Immature natural killer cell (primary cell): ENCODE data around the gene SVEP1. TPM values are rescaled to one million over a fixed set of nuclear protein-coding genes. Genes with fewer than 3 reads are reported as not detected.
"Not testable (repeated sequence)": the region's sequence is repeated elsewhere in the genome, so short reads cannot be mapped to it uniquely, and the experiment has no call there.

Experiments used
- DNase-seq, 3 donors: peaks; one replicate each; pipeline ENCODE4 v3.0.0; 2022; ENCODE audit warnings: mixed read lengths in 1 of 3
- H3K27ac Mint-ChIP-seq, 6 donors: one replicate each; pipeline ENCODE4 v1.8.0; 2020; ENCODE audit warnings: mixed read lengths in 6 of 6, mild to moderate bottlenecking in 5 of 6, inconsistent platforms in 4 of 6, moderate library complexity in 3 of 6
- H3K27me3 Mint-ChIP-seq, 3 donors: one replicate each; pipeline ENCODE4 v1.8.0; 2020 to 2021; ENCODE audit warnings: low read depth in 3 of 3, mild to moderate bottlenecking in 3 of 3, mixed read lengths in 3 of 3, moderate library complexity in 3 of 3, inconsistent platforms in 1 of 3
- H3K36me3 Mint-ChIP-seq, 3 donors: one replicate each; pipeline ENCODE4 v1.8.0; 2020; ENCODE audit warnings: mixed read lengths in 3 of 3, inconsistent platforms in 2 of 3, mild to moderate bottlenecking in 2 of 3
- H3K4me1 Mint-ChIP-seq, 2 donors: one replicate each; pipeline ENCODE4 v1.8.0; 2020; ENCODE audit warnings: inconsistent platforms in 2 of 2, mild to moderate bottlenecking in 2 of 2, mixed read lengths in 2 of 2, moderate library complexity in 1 of 2
- H3K4me3 Mint-ChIP-seq, 5 donors: one replicate each; pipeline ENCODE4 v1.8.0; 2020; ENCODE audit warnings: mild to moderate bottlenecking in 5 of 5, mixed read lengths in 5 of 5, inconsistent platforms in 3 of 5, moderate library complexity in 3 of 5
- H3K9me3 Mint-ChIP-seq, 6 donors: one replicate each; pipeline ENCODE4 v1.8.0; 2020; ENCODE audit warnings: mild to moderate bottlenecking in 6 of 6, mixed read lengths in 6 of 6, inconsistent platforms in 4 of 6, moderate library complexity in 3 of 6
- polyA plus RNA-seq, 3 donors: library from polyadenylated mRNA; unstranded; fragments of 300-500 nt; fragmentation: Illumina TruSeq; gene quantifications; one replicate each; pipeline ENCODE4 v1.2.3, GENCODE V29; 2021

Gene SVEP1
- polyA plus RNA-seq, 3 donors from 2014 or later, result 0.03 TPM; not detected in 2

DNA sequence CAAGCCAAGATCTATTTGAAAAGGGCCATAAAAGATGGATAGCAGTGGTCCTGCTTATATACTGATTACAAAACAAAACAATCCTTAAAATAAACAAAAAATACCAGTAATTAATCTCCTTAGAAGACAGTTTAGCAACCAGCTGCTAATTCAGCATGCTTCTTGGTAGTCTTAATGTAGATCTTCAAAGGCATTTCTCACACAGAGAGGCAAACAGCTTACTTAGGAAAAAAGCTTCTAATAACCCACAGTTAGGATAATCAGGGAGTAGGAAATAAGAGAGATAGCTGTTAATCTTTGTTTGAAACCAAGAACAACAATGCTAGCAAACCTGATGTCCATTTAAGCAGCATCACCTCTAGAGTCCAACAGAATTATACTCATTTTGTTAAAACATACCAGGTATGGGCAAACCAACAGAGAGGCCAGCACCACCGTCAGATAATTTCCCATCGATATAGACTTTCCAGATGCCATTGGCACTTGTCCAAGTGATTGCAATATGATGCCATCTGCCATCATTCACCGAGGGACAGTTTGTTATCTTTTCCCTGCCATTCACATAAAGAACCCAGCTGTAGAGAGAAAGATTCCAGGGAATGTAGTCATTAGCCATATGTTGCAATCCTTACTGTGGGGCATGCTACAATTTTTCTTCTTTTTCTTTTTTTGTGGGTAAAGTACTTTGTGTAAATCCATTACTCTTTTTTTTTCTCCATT is 136.2 kb downstream of the SVEP1 start:
- Mint-ChIP-seq H3K4me1 (no peaks in the 10 kb centered on the region), H3K27me3 (peaks cover 0 to 1% (median 0%) of the 10 kb centered on the region in 3 donors), H3K36me3 (no peaks in the 10 kb centered on the region), H3K4me3 (no peak overlapping the region), H3K27ac (no peak overlapping the region), H3K9me3 (peaks cover 0 to 26% (median 1%) of the 10 kb centered on the region in 6 donors)
- no peak for DNase-seq

DNA sequence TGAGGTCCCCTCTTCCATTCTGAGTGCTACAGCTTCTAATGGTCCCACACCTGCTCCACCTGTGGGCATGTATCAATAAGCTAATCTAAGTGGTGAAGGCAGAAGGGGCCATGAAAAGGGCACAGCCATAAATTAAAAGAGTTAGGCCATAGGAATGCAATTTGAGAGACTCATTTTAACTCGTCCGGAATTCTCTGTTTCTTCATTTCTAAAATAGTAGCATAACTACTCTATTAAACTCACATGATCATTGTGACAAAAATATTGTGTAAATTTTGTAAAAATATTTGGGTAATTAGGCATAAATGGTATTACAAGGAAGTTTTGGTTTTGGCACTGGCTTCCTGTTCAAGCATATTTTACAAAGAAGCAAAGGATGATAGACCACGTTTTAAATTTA is 138.7 kb downstream of the SVEP1 start:
- Mint-ChIP-seq H3K27ac (no peak overlapping the region), H3K4me1 (no peaks in the 10 kb centered on the region), H3K36me3 (no peaks in the 10 kb centered on the region), H3K27me3 (peaks cover 0 to 2% (median 2%) of the 10 kb centered on the region in 3 donors), H3K9me3 (peaks cover 0 to 25% (median 1%) of the 10 kb centered on the region in 6 donors), H3K4me3 (no peak overlapping the region)
- DNase-seq, result no peak

DNA sequence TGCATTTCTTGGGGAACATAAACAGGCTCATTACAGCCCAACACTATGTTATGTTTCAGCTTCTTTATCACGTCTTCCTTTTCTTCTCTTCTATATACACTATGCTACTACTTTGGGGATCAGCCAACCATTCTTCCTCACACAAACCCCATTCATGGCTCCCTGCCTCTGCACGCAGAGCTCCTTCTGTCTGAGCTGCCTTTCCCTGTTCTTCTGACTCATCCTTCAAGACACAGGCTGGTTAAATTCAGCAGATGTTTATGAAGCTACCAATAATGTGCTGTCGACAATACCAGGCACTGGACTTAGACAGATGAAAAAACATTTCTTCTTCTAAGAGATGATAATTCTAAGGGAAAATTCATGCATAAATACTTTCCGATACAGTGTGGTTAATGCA is 139.4 kb downstream of the SVEP1 start:
- Mint-ChIP-seq H3K36me3 (no peaks in the 10 kb centered on the region), H3K4me1 (no peaks in the 10 kb centered on the region), H3K9me3 (peaks cover 0 to 20% (median 1%) of the 10 kb centered on the region in 6 donors), H3K27ac (no peak overlapping the region), H3K27me3 (peaks cover 0 to 2% (median 2%) of the 10 kb centered on the region in 3 donors), H3K4me3 (no peak overlapping the region)
- no peak for DNase-seq

DNA sequence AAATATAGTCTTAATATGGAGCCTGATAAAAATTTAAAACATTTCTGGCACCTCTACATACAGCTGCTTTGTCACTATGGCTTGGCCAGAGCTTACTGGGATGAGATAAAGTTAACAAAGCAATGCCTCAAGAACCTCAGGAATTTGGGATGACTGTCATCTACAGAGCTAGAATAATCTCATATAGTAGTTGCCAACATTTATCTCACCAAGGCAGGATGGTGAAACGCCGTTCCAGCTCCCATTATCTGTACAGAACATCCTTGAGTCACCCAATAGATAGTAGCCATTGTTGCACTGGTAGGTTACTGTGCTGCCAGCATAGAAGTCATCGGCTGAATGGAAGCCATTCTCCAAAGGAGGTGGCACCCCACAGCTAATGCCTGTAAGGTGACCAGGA is 147.3 kb downstream of the SVEP1 start:
- Mint-ChIP-seq H3K4me3 (no peak overlapping the region), H3K27ac (no peak overlapping the region), H3K36me3 (peaks cover 0 to 3% (median 0%) of the 10 kb centered on the region in 3 donors), H3K4me1 (no peaks in the 10 kb centered on the region), H3K27me3 (peaks cover 0 to 1% (median 0%) of the 10 kb centered on the region in 3 donors), H3K9me3 (peaks cover 0 to 5% (median 3%) of the 10 kb centered on the region in 6 donors)
- no peak for DNase-seq

DNA sequence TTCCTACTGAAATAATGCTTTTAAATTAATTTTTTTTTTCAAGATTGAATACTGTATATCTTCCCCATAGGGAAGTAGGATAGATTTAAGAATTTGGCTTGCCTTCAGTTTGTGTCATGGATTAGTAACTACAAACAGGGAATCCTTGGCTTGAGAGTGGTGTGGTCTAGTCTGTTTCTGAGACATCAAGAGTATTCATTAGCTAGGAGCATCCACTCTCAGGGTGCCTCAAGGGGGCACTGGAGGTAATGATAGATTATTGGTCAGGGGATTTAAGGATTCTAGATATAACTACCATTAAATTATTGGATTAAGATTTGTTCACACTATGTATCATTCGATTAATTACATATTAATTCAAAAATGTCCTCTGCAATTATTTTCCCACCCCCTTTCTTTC is 150.1 kb downstream of the SVEP1 start:
- peaks cover 0 to 3% (median 0%) of the 10 kb centered on the region in 3 donors for H3K36me3 Mint-ChIP-seq
- no peaks in the 10 kb centered on the region for H3K4me1 Mint-ChIP-seq
- DNase-seq, result no peak
- H3K4me3 Mint-ChIP-seq, result no peak overlapping the region
- peaks cover 0 to 3% (median 1%) of the 10 kb centered on the region in 6 donors for H3K9me3 Mint-ChIP-seq
- no peak overlapping the region for H3K27ac Mint-ChIP-seq
- H3K27me3 Mint-ChIP-seq, result peaks cover 0 to 1% (median 0%) of the 10 kb centered on the region in 3 donors

DNA sequence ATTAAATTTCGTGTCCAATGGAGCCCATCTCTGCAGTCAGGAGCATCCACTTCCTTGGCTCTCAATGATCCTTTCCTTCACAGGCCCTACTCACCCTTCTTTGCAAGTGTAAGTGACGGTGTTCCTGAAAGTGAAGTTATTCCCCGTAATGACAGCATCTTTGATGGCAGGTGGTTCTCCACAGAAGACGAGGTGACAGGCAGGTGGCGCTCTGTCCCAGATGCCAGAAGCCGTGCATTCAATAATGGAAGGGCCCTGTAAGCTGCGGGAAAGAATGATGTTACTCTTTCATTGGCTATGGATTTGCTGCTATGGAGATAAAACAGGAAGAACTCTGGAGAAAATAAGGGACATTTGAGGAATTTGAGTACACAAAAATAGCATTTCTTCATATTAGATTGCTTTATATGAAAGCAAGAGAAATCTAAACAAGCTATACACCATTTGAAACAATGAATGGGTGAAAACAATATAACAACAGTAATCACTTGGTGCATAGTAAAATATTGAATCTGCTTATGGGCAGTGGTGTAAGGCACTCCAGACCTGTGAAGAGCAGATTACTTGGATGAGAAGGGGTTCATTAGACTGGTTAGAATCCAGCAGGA is 151.9 kb downstream of the SVEP1 start:
- no peaks in the 10 kb centered on the region for H3K4me1 Mint-ChIP-seq
- no peak overlapping the region for H3K27ac Mint-ChIP-seq
- H3K36me3 Mint-ChIP-seq, result no peaks in the 10 kb centered on the region
- H3K4me3 Mint-ChIP-seq, result no peak overlapping the region
- H3K9me3 Mint-ChIP-seq, result peaks cover 0 to 3% (median 0%) of the 10 kb centered on the region in 6 donors
- peaks cover 0 to 2% (median 0%) of the 10 kb centered on the region in 3 donors for H3K27me3 Mint-ChIP-seq
- no peak for DNase-seq

DNA sequence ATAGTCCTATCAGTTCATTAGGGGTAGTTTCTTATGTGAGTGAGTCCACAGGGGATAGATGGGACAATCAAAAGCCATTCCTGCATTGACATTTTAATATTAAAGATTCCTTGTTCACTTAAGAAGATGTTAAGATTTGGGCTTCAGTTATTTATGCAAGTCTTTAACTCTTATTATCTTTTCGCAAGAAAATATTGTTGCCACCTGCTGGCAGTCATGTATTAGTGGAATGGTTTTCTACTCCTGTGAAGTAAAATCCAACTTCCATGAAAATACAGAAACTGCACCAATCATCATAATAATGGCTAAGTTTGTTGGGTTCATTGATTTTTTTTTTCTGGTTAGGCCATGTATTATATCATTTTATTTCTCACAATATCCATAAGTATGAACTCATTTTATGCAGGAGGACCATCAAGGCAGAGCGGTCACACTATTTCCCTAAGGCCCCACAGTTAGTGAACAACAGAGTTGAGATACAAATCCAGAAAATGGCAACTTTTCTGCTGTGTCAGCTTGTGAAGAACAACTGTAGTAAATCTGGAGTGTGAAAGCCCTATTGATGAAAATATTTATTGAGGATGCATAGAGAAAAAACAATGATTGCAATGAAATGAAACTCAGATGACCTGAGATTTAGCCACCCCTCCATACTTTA is 153.4 kb downstream of the SVEP1 start:
- no peaks in the 10 kb centered on the region for H3K4me1 Mint-ChIP-seq
- H3K27me3 Mint-ChIP-seq, result peaks cover 0 to 2% (median 0%) of the 10 kb centered on the region in 3 donors
- no peak for DNase-seq
- no peaks in the 10 kb centered on the region for H3K36me3 Mint-ChIP-seq
- H3K27ac Mint-ChIP-seq, result no peak overlapping the region
- H3K9me3 Mint-ChIP-seq, result peaks cover 0 to under 1% (median 0%) of the 10 kb centered on the region in 6 donors
- H3K4me3 Mint-ChIP-seq, result no peak overlapping the region

DNA sequence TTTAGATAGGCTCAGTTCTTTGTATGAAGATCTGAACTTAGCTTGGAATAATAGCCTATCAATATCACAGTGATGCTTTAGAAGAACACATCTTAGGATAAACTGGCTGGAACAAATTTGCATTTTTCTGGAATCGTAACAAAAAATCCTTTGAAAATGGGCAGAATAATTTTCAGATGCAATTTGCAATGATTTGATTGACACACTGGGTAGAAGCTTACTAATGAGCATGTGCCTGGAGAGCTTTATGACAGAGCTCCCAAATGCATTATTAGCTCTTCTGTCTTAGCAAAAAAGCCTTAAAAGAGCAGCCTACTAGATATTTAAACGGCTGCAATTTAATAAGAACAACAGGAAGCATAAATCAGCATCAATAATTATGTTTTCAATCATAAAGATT is 165.1 kb downstream of the SVEP1 start:
- H3K4me3 Mint-ChIP-seq, result no peak overlapping the region
- H3K9me3 Mint-ChIP-seq, result peaks cover 0 to 22% (median 8%) of the 10 kb centered on the region in 6 donors
- H3K36me3 Mint-ChIP-seq, result peaks cover 0 to 3% (median 0%) of the 10 kb centered on the region in 3 donors

DNA sequence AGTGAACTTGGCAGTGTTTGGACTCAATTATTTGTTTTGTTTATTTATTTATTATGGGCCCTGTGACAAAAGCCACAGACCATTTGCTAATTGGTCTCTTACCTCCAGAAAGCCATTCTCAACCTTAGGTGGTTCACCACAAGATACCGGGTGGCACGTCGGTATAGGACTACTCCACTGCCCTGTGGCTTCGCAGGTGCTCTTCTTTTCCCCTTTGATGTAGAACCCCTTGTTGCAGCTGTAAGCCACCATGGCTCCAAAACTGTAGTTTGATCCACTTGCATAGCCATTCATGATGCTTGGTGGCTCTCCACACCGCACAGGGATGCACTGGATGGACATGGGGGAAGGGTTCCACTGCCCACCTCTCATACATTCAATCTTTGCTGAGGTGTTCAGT is 168.6 kb downstream of the SVEP1 start:
- no peaks in the 10 kb centered on the region for H3K4me1 Mint-ChIP-seq
- H3K9me3 Mint-ChIP-seq, result peaks cover 0 to 22% (median 1%) of the 10 kb centered on the region in 6 donors
- H3K27me3 Mint-ChIP-seq, result peaks cover 0 to 2% (median 0%) of the 10 kb centered on the region in 3 donors
- H3K36me3 Mint-ChIP-seq, result peaks cover 0 to 3% (median 0%) of the 10 kb centered on the region in 3 donors
- H3K27ac Mint-ChIP-seq, result no peak overlapping the region
- no peak for DNase-seq
- H3K4me3 Mint-ChIP-seq, result no peak overlapping the region

More for the DNA sequence above, 165.1 kb downstream of the SVEP1 start:
- Mint-ChIP-seq H3K4me1 (no peaks in the 10 kb centered on the region), H3K27ac (no peak overlapping the region), H3K27me3 (no peaks in the 10 kb centered on the region)
- no peak for DNase-seq

DNA sequence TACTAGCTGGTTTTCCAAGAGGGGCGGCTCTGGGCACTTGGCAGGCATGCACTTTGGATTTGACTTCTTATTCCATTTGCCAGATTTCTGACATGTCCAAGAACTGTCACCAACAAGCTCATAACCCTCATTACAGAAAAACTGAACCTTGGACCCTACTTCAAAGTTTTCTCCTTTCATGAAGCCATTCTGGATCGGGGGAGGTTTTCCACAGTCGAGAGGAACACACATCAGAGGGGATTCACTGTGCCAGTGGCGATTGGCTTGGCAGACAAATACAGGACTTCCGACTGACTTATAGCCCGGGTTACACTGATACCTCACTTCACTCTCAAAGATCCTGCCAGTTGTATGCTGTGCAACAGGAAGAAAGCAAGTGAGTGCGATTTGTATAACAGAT is 170.9 kb downstream of the SVEP1 start:
- Mint-ChIP-seq H3K4me3 (no peak overlapping the region), H3K9me3 (peaks cover 0 to 11% (median 1%) of the 10 kb centered on the region in 6 donors), H3K4me1 (no peaks in the 10 kb centered on the region), H3K27me3 (peaks cover 0 to 2% (median 0%) of the 10 kb centered on the region in 3 donors), H3K27ac (no peak overlapping the region), H3K36me3 (no peaks in the 10 kb centered on the region)
- no peak for DNase-seq

DNA sequence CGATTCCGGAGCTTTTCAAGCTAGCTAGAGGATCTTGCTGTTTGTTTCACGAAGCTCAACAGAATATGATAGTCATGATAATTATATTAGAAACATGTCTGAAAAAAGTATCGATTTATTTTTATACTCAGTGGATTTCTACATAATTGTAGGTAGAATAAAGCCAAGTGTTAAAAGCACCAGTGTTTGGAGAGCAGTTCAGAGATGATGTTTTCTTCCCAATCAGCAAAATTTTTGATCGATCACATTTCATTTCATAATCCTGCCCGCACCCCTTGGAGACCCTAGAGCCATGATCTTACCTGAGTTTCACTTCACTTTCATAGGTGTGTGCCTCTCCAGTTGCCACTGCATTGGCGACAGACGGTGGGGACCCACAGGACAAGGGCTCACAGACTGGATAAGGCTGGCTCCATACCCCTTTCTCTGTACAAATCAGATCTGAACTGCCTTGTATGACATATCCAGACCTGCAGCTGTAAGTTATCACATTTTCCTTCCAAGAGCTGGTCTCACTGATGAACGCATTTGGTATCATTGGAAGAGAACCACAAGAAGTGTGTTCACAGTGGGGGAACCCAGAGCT is 173.6 kb downstream of the SVEP1 start:
- no peak overlapping the region for H3K27ac Mint-ChIP-seq
- H3K36me3 Mint-ChIP-seq, result no peaks in the 10 kb centered on the region

DNA sequence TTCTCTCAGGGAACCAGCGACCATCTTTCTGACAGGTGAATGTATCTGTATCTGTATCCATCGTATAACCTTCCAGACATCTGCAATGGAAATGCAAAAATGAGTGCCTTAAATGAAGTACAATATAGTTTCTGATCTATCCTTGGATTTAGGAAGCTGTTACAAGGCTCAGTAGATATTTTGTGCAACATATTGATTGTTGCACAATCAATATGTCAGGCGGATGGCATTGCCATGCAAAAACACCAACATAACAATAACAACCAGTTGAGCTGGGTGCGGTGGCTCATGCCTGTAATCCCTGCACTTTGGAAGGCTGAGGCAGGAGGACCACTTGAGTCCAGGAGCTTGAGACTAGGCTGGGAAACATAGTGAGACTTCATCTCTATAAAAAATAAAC is 175.1 kb downstream of the SVEP1 start:
- Mint-ChIP-seq H3K27me3 (peaks cover 0 to 2% (median 0%) of the 10 kb centered on the region in 3 donors), H3K4me1 (no peaks in the 10 kb centered on the region), H3K36me3 (no peaks in the 10 kb centered on the region), H3K4me3 (no peak overlapping the region), H3K9me3 (peaks cover 0 to 11% (median 0%) of the 10 kb centered on the region in 6 donors), H3K27ac (no peak overlapping the region)
- no peak for DNase-seq

More for the DNA sequence above, 173.6 kb downstream of the SVEP1 start:
- no peak overlapping the region for H3K4me3 Mint-ChIP-seq
- H3K27me3 Mint-ChIP-seq, result peaks cover 0 to 2% (median 0%) of the 10 kb centered on the region in 3 donors
- DNase-seq, result no peak
- H3K4me1 Mint-ChIP-seq, result no peaks in the 10 kb centered on the region
- H3K9me3 Mint-ChIP-seq, result peaks cover 0 to 11% (median 0%) of the 10 kb centered on the region in 6 donors

DNA sequence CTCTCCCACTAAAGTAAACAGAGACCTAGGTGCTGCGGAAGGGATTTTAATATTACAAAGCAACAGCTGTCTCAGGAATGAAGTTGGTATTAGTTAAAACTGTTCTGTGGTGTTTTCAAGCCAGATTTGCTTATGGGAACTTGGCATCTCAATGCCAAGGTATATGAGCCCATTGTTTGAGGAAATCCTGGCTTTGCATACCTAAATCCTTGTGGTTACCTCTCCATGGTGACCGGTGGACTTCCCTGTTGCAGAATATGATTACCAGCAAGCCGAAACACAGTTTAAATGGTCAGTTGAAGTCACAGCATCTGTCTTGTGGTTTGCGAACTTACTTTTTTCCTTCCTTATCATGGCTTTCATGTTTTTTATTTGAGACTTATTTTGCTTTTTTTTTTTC is 179.6 kb downstream of the SVEP1 start:
- H3K27me3 Mint-ChIP-seq, result no peaks in the 10 kb centered on the region
- H3K9me3 Mint-ChIP-seq, result peaks cover 0 to 2% (median 0%) of the 10 kb centered on the region in 6 donors

DNA sequence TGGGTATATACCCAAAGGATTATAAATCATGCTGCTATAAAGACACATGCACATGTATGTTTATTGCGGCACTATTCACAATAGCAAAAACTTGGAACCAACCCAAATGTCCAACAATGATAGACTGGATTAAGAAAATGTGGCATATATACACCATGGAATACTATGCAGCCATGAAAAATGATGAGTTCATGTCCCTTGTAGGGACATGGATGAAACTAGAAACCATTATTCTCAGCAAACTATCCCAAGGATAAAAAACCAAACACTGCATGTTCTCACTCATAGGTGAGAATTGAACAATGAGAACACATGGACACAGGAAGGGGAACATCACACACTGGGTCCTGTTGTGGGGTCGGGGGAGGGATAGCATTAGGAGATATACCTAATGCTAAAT is 180.5 kb downstream of the SVEP1 start:
- not testable (repeated sequence) for H3K36me3 Mint-ChIP-seq, DNase-seq, H3K4me1 Mint-ChIP-seq, H3K4me3 Mint-ChIP-seq, H3K9me3 Mint-ChIP-seq, H3K27ac Mint-ChIP-seq, H3K27me3 Mint-ChIP-seq

More for the DNA sequence above, 179.6 kb downstream of the SVEP1 start:
- no peak overlapping the region for H3K4me3 Mint-ChIP-seq
- no peak overlapping the region for H3K27ac Mint-ChIP-seq
- H3K4me1 Mint-ChIP-seq, result no peaks in the 10 kb centered on the region
- DNase-seq, result no peak
- no peaks in the 10 kb centered on the region for H3K36me3 Mint-ChIP-seq
